HG03342 (cell line): ENCODE measurements around the gene CXXC1.
"Not testable (repeated sequence)": the region's sequence is repeated elsewhere in the genome, so short reads cannot be mapped to it uniquely, and the experiment has no call there.

Source experiments
- ATAC-seq: cut with Tn5 transposase; IDR thresholded peaks from one replicate; pipeline ENCODE4 v1.9.1; 2021; ENCODE audit warnings: mild to moderate bottlenecking, moderate library complexity; ENCODE audit not compliant: unreplicated experiment

Gene CXXC1

GRCh38 chr18:50287441-50288347, at the start of gene CXXC1:
Gene CXXC1, minus strand, starts transcription at chr18:50287692. Its CDS starts 103 bp downstream, at chr18:50287589.
- peak; percentile 86 for ATAC-seq

- ATAC-seq = peak; percentile 73
Observed at GRCh38 chr18:50334546-50335152, 47.2 kb upstream of the CXXC1 start.

GRCh38 chr18:50331691-50332090, 44.2 kb upstream of the CXXC1 start:
- no peak for ATAC-seq

- no peak for ATAC-seq
Observed at GRCh38 chr18:50330176-50330575, 42.7 kb upstream of the CXXC1 start.

- no peak for ATAC-seq
Observed at GRCh38 chr18:50327983-50328382, 40.5 kb upstream of the CXXC1 start.

GRCh38 chr18:50320719-50321118, 33.2 kb upstream of the CXXC1 start:
- peak; percentile 74 for ATAC-seq

- peak; percentile 70 for ATAC-seq
Observed at GRCh38 chr18:50315100-50315871, 27.8 kb upstream of the CXXC1 start.

- ATAC-seq = no peak
Observed at GRCh38 chr18:50313873-50314460, 26.5 kb upstream of the CXXC1 start.

GRCh38 chr18:50313031-50313607, 25.6 kb upstream of the CXXC1 start:
- ATAC-seq = peak; percentile 32

GRCh38 chr18:50312296-50313030, 25.0 kb upstream of the CXXC1 start:
- peak; percentile 73 for ATAC-seq

- no peak for ATAC-seq
Observed at GRCh38 chr18:50311650-50312049, 24.2 kb upstream of the CXXC1 start.

GRCh38 chr18:50310080-50310479, 22.6 kb upstream of the CXXC1 start:
- no peak for ATAC-seq

GRCh38 chr18:50308851-50309250, 21.4 kb upstream of the CXXC1 start:
- not testable (repeated sequence) for ATAC-seq

GRCh38 chr18:50307738-50308470, 20.4 kb upstream of the CXXC1 start:
- ATAC-seq = peak; percentile 92

GRCh38 chr18:50307400-50307737, 19.9 kb upstream of the CXXC1 start:
- no peak for ATAC-seq

GRCh38 chr18:50306944-50307343, 19.5 kb upstream of the CXXC1 start:
- no peak for ATAC-seq

- ATAC-seq = no peak
Observed at GRCh38 chr18:50301074-50301473, 13.6 kb upstream of the CXXC1 start.

- no peak for ATAC-seq
Observed at GRCh38 chr18:50299626-50300388, 12.3 kb upstream of the CXXC1 start.
